Measurements from ENCODE around the gene ARID5A. TPM values are rescaled to one million over a fixed set of nuclear protein-coding genes. Genes with fewer than 3 reads are reported as not detected.

ARID5A gene
- total and polyA plus RNA-seq, 2 of the 13 experiments (the other 11 are each of a cell fraction or from before 2014, with no cell fraction given) = 6.0 to 9.5 TPM

GRCh38 chr2:96530144-96530430 is 6.5 kb upstream of the ARID5A start:
- no peak overlapping the region for H3K9ac ChIP-seq (ENCODE audit: insufficient read depth, low read depth, low read length)
- 0% methylated on average over 5 of the region's 6 CpGs for WGBS (ENCODE audit: low lambda C conversion rate)
- no peak for ATAC-seq
- H3K4me2 ChIP-seq (ENCODE audit: low read depth, low read length) = no peak overlapping the region
- no peak overlapping the region for H3K27ac ChIP-seq (ENCODE audit: extremely low read length, insufficient read depth, low read length)
- intact Hi-C loops (cut with micrococcal nuclease; ENCODE audit: unreplicated experiment) = no loop called here
- POLR2A ChIA-PET = no interaction called here
- no peak overlapping the region for H2AFZ ChIP-seq (ENCODE audit: low read length)
- peaks cover 24 to 85% of the 10 kb centered on the region in 2 experiments for H3K27me3 ChIP-seq (ENCODE audit: control insufficient read depth in 1 of 2, insufficient read depth in 2 of 2, low read length in 2 of 2)
- no peak for DNase-seq (ENCODE audit: low spot score)
- H3K9me3 ChIP-seq (ENCODE audit: low read length) = no peaks in the 10 kb centered on the region
- no peak overlapping the region for H3K4me3 ChIP-seq (replicated peaks in 1 of 3; ENCODE audit: insufficient read depth in 1 of 3, low read depth in 2 of 3, low read length in 3 of 3)
- no peaks in the 10 kb centered on the region for H4K20me1 ChIP-seq (ENCODE audit: insufficient read depth, low read length)
- in situ Hi-C loops (cut with HindIII; ENCODE audit: extremely low pct_ligation_motif_present, low pct_unique_long_range_greater_than_20kb) = no loop called here
- no peak for FAIRE-seq
- no peaks in the 10 kb centered on the region for H3K36me3 ChIP-seq (replicated peaks in 1 of 2; ENCODE audit: control insufficient read depth in 1 of 2, insufficient read depth in 2 of 2, low read length in 2 of 2)
- BruUV-seq (replicated peaks) = no TSS peak
- CTCF ChIA-PET (ENCODE audit: low intra/inter-chr PET ratio, low total read pairs) = no interaction called here
- TF ChIP-seq SETDB1 (CRISPR knock-in tag; IDR thresholded peaks at IDR 0.05; ENCODE audit: borderline replicate concordance) (no peak), ZFP90 (CRISPR knock-in tag; IDR thresholded peaks at IDR 0.05; ENCODE audit: borderline replicate concordance) (no peak), SNAPC5 (CRISPR knock-in tag; IDR thresholded peaks at IDR 0.05; ENCODE audit: borderline replicate concordance) (no peak), MYNN (CRISPR knock-in tag; IDR thresholded peaks at IDR 0.05; ENCODE audit: low read depth) (no peak), PBX3 (CRISPR knock-in tag; IDR thresholded peaks at IDR 0.05; ENCODE audit: borderline replicate concordance) (no peak), KLF13 (CRISPR knock-in tag; IDR thresholded peaks at IDR 0.05) (no peak), NFE2 (CRISPR knock-in tag; IDR thresholded peaks at IDR 0.05) (no peak), ATF7 (IDR thresholded peaks at IDR 0.05) (no peak), ATF7 (CRISPR knock-in tag; IDR thresholded peaks at IDR 0.05) (no peak)
- TF ChIP-seq, protein P1, sequence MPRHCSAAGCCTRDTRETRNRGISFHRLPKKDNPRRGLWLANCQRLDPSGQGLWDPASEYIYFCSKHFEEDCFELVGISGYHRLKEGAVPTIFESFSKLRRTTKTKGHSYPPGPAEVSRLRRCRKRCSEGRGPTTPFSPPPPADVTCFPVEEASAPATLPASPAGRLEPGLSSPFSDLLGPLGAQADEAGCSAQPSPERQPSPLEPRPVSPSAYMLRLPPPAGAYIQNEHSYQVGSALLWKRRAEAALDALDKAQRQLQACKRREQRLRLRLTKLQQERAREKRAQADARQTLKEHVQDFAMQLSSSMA (CRISPR knock-in tag; IDR thresholded peaks at IDR 0.05) = no peak
- TF ChIP-seq, protein P2, sequence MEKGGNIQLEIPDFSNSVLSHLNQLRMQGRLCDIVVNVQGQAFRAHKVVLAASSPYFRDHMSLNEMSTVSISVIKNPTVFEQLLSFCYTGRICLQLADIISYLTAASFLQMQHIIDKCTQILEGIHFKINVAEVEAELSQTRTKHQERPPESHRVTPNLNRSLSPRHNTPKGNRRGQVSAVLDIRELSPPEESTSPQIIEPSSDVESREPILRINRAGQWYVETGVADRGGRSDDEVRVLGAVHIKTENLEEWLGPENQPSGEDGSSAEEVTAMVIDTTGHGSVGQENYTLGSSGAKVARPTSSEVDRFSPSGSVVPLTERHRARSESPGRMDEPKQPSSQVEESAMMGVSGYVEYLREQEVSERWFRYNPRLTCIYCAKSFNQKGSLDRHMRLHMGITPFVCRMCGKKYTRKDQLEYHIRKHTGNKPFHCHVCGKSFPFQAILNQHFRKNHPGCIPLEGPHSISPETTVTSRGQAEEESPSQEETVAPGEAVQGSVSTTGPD (CRISPR knock-in tag; IDR thresholded peaks at IDR 0.05) = no peak
- H3K4me1 ChIP-seq (ENCODE audit: insufficient read depth, low read length) = peaks cover 28% of the 10 kb centered on the region; the same call in 1 of the 2 replicates
- no peaks in the 10 kb centered on the region for H3K79me2 ChIP-seq (ENCODE audit: insufficient read depth, low read length)
